Right hindlimb (tissue), 1 donor: Measurements from ENCODE around the gene AP2M1.

ENCODE experiments used
- DNase-seq: peaks from one replicate; pipeline ENCODE4 v3.0.0-alpha.2; 2018

AP2M1 gene

GRCh38 chr3:184183679-184184078 is 9.0 kb downstream of the AP2M1 start:
- no peak for DNase-seq

GRCh38 chr3:184184546-184185230 is 10.0 kb downstream of the AP2M1 start:
- no peak for DNase-seq

- DNase-seq, result peak; percentile 100
Observed at GRCh38 chr3:184185461-184186183, 11.0 kb downstream of the AP2M1 start.

- no peak for DNase-seq
Observed at GRCh38 chr3:184186184-184186901, 11.7 kb downstream of the AP2M1 start, which contains the start of gene ABCF3. TSS of gene ABCF3 (plus strand) at chr3:184186199. CDS start at chr3:184186208, 9 bp downstream.

- DNase-seq, result no peak
Observed at GRCh38 chr3:184186902-184187207, 12.2 kb downstream of the AP2M1 start.

- no peak for DNase-seq
Observed at GRCh38 chr3:184188080-184188479, 13.4 kb downstream of the AP2M1 start.

GRCh38 chr3:184189421-184189820 is 14.8 kb downstream of the AP2M1 start:
- DNase-seq, result no peak

- no peak for DNase-seq
Observed at GRCh38 chr3:184192889-184193288, 18.2 kb downstream of the AP2M1 start.

GRCh38 chr3:184193991-184194539 is 19.4 kb downstream of the AP2M1 start:
- no peak for DNase-seq

- no peak for DNase-seq
Observed at GRCh38 chr3:184196536-184196935, 21.9 kb downstream of the AP2M1 start.

GRCh38 chr3:184198509-184198908 is 23.9 kb downstream of the AP2M1 start:
- no peak for DNase-seq

- DNase-seq, result no peak
Observed at GRCh38 chr3:184200825-184201224, 26.2 kb downstream of the AP2M1 start.

- no peak for DNase-seq
Observed at GRCh38 chr3:184203526-184203925, 28.9 kb downstream of the AP2M1 start.

- DNase-seq, result no peak
Observed at GRCh38 chr3:184209146-184209923, 34.7 kb downstream of the AP2M1 start.

GRCh38 chr3:184211297-184211696 is 36.6 kb downstream of the AP2M1 start:
- DNase-seq, result no peak

GRCh38 chr3:184211718-184212117 is 37.1 kb downstream of the AP2M1 start:
- no peak for DNase-seq

GRCh38 chr3:184218814-184219213 is 44.2 kb downstream of the AP2M1 start:
- DNase-seq, result no peak

- no peak for DNase-seq
Observed at GRCh38 chr3:184222521-184222920, 47.9 kb downstream of the AP2M1 start.

GRCh38 chr3:184223946-184224345 is 49.3 kb downstream of the AP2M1 start:
- no peak for DNase-seq

- no peak for DNase-seq
Observed at GRCh38 chr3:184227481-184227935, 52.9 kb downstream of the AP2M1 start.

GRCh38 chr3:184228376-184229137 is 53.9 kb downstream of the AP2M1 start:
- no peak for DNase-seq
